ENCODE measurements around the gene RBM3. TPM values are rescaled to one million over a fixed set of nuclear protein-coding genes. Genes with fewer than 3 reads are reported as not detected.

Gene RBM3
- total and polyA plus RNA-seq, 2 of the 4 experiments (the other 2 are of a cell fraction), result 243 to 386 TPM

DNA sequence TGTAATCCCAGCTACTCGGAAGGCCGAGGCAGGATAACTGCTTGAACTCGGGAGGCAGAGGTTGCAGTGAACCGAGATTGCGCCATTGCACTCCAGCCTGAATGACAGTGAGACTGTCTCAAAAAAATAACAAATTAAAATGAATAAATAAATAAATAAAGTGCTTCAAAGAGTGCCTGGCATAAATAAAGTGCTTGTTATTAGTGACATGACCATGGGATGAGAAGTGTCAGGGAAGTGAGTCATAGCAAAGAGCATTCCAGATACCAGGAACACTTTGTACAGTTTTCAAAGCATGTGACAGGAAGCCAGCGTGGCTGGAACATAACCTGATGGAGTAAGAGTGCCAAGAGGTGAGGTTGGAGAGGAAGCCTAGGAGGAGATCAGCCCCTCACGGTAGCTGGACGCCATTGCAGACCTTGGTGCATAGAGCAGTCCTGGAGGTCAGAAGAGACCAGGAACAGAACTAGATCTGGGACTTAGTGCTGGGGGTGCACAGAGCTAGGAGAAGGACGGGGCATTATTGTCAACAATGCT lies 17.0 kb downstream of the RBM3 start (continued):
- TF ChIP-seq, protein P1, sequence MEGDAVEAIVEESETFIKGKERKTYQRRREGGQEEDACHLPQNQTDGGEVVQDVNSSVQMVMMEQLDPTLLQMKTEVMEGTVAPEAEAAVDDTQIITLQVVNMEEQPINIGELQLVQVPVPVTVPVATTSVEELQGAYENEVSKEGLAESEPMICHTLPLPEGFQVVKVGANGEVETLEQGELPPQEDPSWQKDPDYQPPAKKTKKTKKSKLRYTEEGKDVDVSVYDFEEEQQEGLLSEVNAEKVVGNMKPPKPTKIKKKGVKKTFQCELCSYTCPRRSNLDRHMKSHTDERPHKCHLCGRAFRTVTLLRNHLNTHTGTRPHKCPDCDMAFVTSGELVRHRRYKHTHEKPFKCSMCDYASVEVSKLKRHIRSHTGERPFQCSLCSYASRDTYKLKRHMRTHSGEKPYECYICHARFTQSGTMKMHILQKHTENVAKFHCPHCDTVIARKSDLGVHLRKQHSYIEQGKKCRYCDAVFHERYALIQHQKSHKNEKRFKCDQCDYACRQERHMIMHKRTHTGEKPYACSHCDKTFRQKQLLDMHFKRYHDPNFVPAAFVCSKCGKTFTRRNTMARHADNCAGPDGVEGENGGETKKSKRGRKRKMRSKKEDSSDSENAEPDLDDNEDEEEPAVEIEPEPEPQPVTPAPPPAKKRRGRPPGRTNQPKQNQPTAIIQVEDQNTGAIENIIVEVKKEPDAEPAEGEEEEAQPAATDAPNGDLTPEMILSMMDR (conservative IDR thresholded peaks at IDR 0.05; ENCODE audit: low read depth, low read length), result peak; percentile 13; the same call in 1 of the 2 replicates
- no peak for TF ChIP-seq MAZ (IDR thresholded peaks at IDR 0.05; ENCODE audit: borderline replicate concordance, low read depth, low read length)
- no peak for TF ChIP-seq MXI1 (IDR thresholded peaks at IDR 0.05; ENCODE audit: borderline replicate concordance, low read depth, low read length)
- no peak for TF ChIP-seq NFE2L2 (IDR thresholded peaks at IDR 0.05; ENCODE audit: low read depth, low read length)
- TF ChIP-seq RCOR1 (IDR thresholded peaks at IDR 0.05; ENCODE audit: insufficient replicate concordance, low read length), result no peak
- TF ChIP-seq RFX5 (IDR thresholded peaks at IDR 0.05; ENCODE audit: low read depth, low read length), result no peak

Data from IMR-90 (cell line).